Measurements from ENCODE around the gene MEI1.

The MEI1 gene

GRCh38 chr22:41752011-41752970 lies 53.0 kb downstream of the MEI1 start:
- DNase-seq: no peak

GRCh38 chr22:41753984-41754383 lies 54.7 kb downstream of the MEI1 start:
- DNase-seq: no peak

- no peak for DNase-seq
These were observed 58.2 kb downstream of the MEI1 start for GRCh38 chr22:41757502-41757901.

- no peak for DNase-seq
These were observed 58.9 kb downstream of the MEI1 start for GRCh38 chr22:41758231-41758630.

- DNase-seq: peak; percentile 5
These were observed 63.9 kb downstream of the MEI1 start for GRCh38 chr22:41762980-41763779.

DNA sequence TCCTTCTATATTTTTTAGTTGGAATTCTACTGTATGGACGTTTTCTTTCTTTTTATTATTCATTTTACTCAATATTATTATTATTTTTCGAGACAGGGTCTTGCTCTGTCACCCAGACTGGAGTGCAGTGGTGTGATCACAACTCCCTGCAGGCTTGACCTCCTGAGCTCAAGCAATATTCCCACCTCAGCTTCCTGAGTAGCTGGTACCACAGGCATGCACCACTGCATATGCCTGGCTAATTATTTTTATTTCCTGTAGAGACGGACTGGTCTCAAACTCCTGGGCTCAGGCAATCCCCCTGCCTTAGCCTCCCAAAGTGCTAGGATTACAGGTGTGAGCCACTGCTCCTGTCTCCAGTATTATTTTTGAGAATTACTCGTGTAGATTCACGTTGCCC lies 67.2 kb downstream of the MEI1 start:
- DNase-seq: no peak

- DNase-seq: no peak
These were observed 69.1 kb downstream of the MEI1 start for GRCh38 chr22:41768430-41768829.

GRCh38 chr22:41770715-41771468 lies 71.6 kb downstream of the MEI1 start:
- DNase-seq: no peak

- no peak for DNase-seq
These were observed 72.9 kb downstream of the MEI1 start for GRCh38 chr22:41772198-41772597.

DNA sequence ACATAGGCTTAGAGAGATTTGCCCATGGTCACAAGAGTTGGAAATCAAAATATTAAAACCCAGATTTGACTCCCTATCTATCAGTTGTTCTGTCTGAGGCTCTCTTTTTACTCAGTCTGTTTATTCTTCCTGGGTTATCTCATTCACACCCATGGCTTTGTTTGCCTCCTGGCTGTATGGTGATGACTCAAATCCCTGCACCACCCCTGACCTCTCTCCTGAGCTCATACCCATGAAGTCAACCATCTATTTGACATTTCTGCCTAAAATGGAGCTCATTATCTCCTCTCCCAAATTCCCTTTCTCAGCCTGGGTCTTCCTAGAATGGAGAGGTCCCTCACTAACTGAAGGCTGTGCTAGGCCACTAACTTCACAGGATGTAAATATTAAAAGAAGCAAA lies 73.3 kb downstream of the MEI1 start:
- DNase-seq: no peak

GRCh38 chr22:41775338-41775737 lies 76.0 kb downstream of the MEI1 start:
- DNase-seq: no peak

GRCh38 chr22:41775976-41776375 lies 76.7 kb downstream of the MEI1 start:
- DNase-seq: no peak

GRCh38 chr22:41776381-41776780 lies 77.1 kb downstream of the MEI1 start:
- DNase-seq: no peak

DNA sequence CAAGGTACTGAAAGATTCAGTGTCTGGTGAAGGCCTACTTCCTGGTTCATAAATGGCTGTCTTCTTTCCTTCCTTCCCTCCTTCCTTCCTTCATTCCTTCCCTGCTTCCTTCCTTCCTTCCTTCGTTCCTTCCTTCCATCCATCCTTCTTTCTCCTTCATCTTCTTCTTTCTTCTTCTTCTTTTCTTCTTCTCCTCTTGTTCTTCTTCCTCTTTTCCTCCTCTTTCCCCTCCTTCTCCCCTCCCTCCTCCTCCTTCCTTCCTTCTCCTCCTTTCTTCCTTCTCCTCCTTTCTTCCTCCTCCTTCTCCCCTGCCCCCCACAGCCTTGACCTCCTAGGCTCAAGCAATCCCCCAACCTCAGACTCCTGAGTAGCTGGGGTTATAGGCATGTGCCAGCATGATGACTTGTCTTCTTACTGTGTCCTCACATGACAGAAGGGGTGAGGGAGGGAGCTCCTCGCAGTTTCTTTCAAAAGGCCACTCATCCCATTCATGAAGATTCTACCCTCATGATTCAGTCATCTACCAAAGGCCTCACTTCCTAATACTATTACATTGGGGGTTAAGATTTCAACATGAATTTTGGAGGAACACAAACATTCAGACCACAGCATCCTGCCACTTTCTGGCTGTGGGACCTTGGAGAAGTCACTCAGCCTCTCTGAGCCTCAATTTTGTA lies 78.6 kb downstream of the MEI1 start:
- DNase-seq: no peak

DNA sequence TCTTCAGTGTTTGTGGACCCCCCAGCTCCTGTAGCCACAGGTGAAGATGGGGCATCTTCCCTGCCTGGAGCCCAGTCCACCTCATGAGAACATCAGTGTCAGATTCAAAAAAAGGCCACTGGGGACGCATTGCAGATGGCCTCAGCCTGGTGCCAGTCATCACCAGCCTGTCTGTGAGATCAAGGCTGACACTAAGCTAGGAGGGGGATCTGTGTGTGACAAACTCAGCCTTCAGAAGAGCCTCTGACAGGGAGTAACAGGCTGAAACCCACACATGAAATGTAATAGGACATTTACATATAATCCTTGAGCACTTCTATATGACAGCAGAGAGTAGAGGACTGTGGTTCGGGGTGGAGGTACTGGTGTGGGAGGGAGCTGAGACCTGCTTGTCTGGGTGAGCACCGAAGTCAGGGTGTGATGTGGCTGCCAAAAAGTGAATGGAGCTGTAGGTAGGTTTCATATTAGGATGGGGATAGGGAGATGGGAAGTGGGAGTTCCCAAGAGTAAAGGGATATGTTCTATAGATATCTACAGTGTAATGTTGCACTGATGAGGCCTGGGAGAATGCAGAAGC lies 80.7 kb downstream of the MEI1 start:
- DNase-seq: no peak

DNA sequence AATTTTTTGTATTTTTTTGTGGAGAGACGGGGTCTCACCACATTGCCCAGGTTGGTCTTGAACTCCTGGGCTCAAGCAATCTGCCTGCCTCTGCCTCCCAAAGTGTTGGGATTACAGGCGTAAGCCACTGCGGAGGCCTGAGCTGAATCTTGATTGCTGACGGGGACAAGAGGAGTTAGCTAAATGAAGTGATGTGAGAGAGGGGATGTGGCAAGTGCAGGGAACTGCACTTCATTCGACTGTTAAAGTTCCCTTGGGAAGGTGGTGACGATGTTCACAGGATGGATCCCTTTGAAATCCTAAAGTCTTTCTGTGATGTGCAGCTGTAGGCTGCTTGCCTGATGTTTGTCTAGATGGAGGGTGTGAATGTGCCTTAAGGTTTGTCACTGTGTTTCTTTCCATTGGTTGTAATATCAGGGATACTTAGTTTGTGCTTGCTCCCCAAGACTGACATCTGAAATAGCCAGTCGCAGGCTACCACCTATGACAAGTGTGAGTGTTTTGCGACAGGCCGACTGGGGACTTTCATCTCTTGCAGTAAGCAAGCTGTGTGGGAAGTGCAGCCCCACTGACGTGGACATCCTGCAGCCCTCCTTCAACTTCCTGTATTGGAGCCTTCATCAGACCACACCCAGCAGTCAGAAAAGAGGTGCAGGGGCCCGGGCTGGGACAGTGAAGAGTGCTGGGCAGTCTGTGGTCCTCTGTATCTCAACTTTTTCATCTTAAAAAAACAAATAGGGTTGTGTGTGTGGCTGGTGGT lies 81.6 kb downstream of the MEI1 start:
- DNase-seq: peak; percentile 83

- DNase-seq: peak; percentile 6
These were observed 82.2 kb downstream of the MEI1 start for GRCh38 chr22:41781507-41781906.

DNA sequence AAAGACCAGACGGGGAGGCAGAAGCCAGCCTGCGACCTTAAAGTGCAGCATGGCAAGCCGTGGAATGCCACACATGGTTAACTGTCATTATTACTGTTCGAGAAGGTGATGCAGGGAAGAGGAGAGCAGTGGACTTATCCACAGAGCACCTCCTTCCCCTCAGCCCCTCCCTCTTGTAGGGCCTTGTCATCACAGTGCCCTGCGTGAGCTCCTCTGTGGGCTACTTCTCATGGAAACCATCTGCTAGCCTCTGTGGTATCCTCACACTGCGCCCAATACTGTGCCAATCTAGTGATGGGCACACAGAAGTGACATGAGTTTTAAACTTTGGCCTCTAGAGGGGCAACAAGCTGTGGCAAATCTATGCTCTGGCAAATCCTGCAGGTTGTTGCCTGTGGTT lies 83.0 kb downstream of the MEI1 start:
- no peak for DNase-seq

- no peak for DNase-seq
These were observed 83.4 kb downstream of the MEI1 start for GRCh38 chr22:41782751-41783150.

- no peak for DNase-seq
These were observed 88.0 kb downstream of the MEI1 start for GRCh38 chr22:41787331-41787730.

- no peak for DNase-seq
These were observed 94.6 kb downstream of the MEI1 start for GRCh38 chr22:41793871-41794270.
